Measurements from ENCODE around the gene ZSWIM1.

ZSWIM1 gene

GRCh38 chr20:45843506-45843905, 37.5 kb upstream of the ZSWIM1 start:
- TF ChIP-seq FOXM1 (IDR thresholded peaks at IDR 0.05; ENCODE audit: borderline replicate concordance, low read depth), result no peak
- TF ChIP-seq MAX (IDR thresholded peaks at IDR 0.05), result no peak
- TF ChIP-seq YY1 (IDR thresholded peaks at IDR 0.05; ENCODE audit: low read depth), result no peak
- TF ChIP-seq CEBPB (IDR thresholded peaks at IDR 0.05), result no peak
- no peak for TF ChIP-seq REST (IDR thresholded peaks at IDR 0.05; ENCODE audit: low read depth)
- TF ChIP-seq USF1 (IDR thresholded peaks at IDR 0.05), result no peak
- no peak for TF ChIP-seq TAF1 (IDR thresholded peaks at IDR 0.05; ENCODE audit: low read depth)
- no peak for TF ChIP-seq NFIC (IDR thresholded peaks at IDR 0.05)

- no peak for TF ChIP-seq TCF12 (IDR thresholded peaks at IDR 0.05; ENCODE audit: low read depth)
Measured at GRCh38 chr20:45845452-45845851, 35.6 kb upstream of the ZSWIM1 start.

GRCh38 chr20:45848421-45848820, 32.6 kb upstream of the ZSWIM1 start:
- TF ChIP-seq USF1 (IDR thresholded peaks at IDR 0.05), result no peak
- no peak for TF ChIP-seq RAD21 (IDR thresholded peaks at IDR 0.05; ENCODE audit: low read depth)
- TF ChIP-seq CEBPB (IDR thresholded peaks at IDR 0.05), result no peak
- TF ChIP-seq TEAD4 (IDR thresholded peaks at IDR 0.05), result no peak
- TF ChIP-seq EP300 (IDR thresholded peaks at IDR 0.05; ENCODE audit: borderline replicate concordance), result no peak
- TF ChIP-seq NFIC (IDR thresholded peaks at IDR 0.05), result no peak
- TF ChIP-seq MAX (IDR thresholded peaks at IDR 0.05), result no peak
- no peak for TF ChIP-seq TAF1 (IDR thresholded peaks at IDR 0.05; ENCODE audit: low read depth)
- TF ChIP-seq TCF12 (IDR thresholded peaks at IDR 0.05; ENCODE audit: low read depth), result no peak
- TF ChIP-seq ZBTB7A (IDR thresholded peaks at IDR 0.05; ENCODE audit: low read depth), result no peak
- TF ChIP-seq FOXM1 (IDR thresholded peaks at IDR 0.05; ENCODE audit: borderline replicate concordance, low read depth), result no peak
- no peak for TF ChIP-seq REST (IDR thresholded peaks at IDR 0.05; ENCODE audit: low read depth)
- no peak for TF ChIP-seq YY1 (IDR thresholded peaks at IDR 0.05; ENCODE audit: low read depth)
- no peak for TF ChIP-seq EGR1 (IDR thresholded peaks at IDR 0.05)
- no peak for TF ChIP-seq CREB1 (IDR thresholded peaks at IDR 0.05; ENCODE audit: low read depth)

- TF ChIP-seq TAF1 (IDR thresholded peaks at IDR 0.05; ENCODE audit: low read depth), result no peak
- TF ChIP-seq REST (IDR thresholded peaks at IDR 0.05; ENCODE audit: low read depth), result no peak
- no peak for TF ChIP-seq USF1 (IDR thresholded peaks at IDR 0.05)
- no peak for TF ChIP-seq NFIC (IDR thresholded peaks at IDR 0.05)
- no peak for TF ChIP-seq TCF12 (IDR thresholded peaks at IDR 0.05; ENCODE audit: low read depth)
- TF ChIP-seq TEAD4 (IDR thresholded peaks at IDR 0.05), result no peak
- TF ChIP-seq MAX (IDR thresholded peaks at IDR 0.05), result no peak
- TF ChIP-seq RAD21 (IDR thresholded peaks at IDR 0.05; ENCODE audit: low read depth), result no peak
- no peak for TF ChIP-seq ZBTB7A (IDR thresholded peaks at IDR 0.05; ENCODE audit: low read depth)
- TF ChIP-seq YY1 (IDR thresholded peaks at IDR 0.05; ENCODE audit: low read depth), result no peak
- no peak for TF ChIP-seq EP300 (IDR thresholded peaks at IDR 0.05; ENCODE audit: borderline replicate concordance)
- no peak for TF ChIP-seq CEBPB (IDR thresholded peaks at IDR 0.05)
Measured at GRCh38 chr20:45848969-45849582, 32.0 kb upstream of the ZSWIM1 start.
